Activated CD8-positive, alpha-beta memory T cell treated with anti-CD3 and anti-CD28 coated beads, Interleukin-2, amount 50 U/mL, for 1 hour (primary cell): ENCODE measurements around the gene MBNL1.
"Not testable (repeated sequence)": the region's sequence is repeated elsewhere in the genome, so short reads cannot be mapped to it uniquely, and the experiment has no call there.

Experiments used
- DNase-seq: peaks from one replicate; pipeline ENCODE4 v3.0.0-alpha.2; 2020; ENCODE audit errors: extremely low read depth

The MBNL1 gene

GRCh38 chr3:152319831-152320617 lies 51.3 kb downstream of the MBNL1 start:
- DNase-seq = no peak

- DNase-seq = no peak
These were observed 52.6 kb downstream of the MBNL1 start for GRCh38 chr3:152321200-152321954.

GRCh38 chr3:152321955-152322377 lies 53.2 kb downstream of the MBNL1 start:
- DNase-seq = no peak

GRCh38 chr3:152322756-152323155 lies 54.0 kb downstream of the MBNL1 start:
- DNase-seq = no peak

- no peak for DNase-seq
These were observed 55.1 kb downstream of the MBNL1 start for GRCh38 chr3:152323834-152324233.

- no peak for DNase-seq
These were observed 56.4 kb downstream of the MBNL1 start for GRCh38 chr3:152325136-152325535.

GRCh38 chr3:152327203-152327602 lies 58.5 kb downstream of the MBNL1 start:
- DNase-seq = no peak

GRCh38 chr3:152328841-152329240 lies 60.1 kb downstream of the MBNL1 start:
- DNase-seq = no peak

- no peak for DNase-seq
These were observed 61.8 kb downstream of the MBNL1 start for GRCh38 chr3:152330559-152330958.

- DNase-seq = no peak
These were observed 62.4 kb downstream of the MBNL1 start for GRCh38 chr3:152331018-152331541.

- no peak for DNase-seq
These were observed 63.3 kb downstream of the MBNL1 start for GRCh38 chr3:152331998-152332397.

- DNase-seq = no peak
These were observed 65.2 kb downstream of the MBNL1 start for GRCh38 chr3:152333928-152334327.

GRCh38 chr3:152334761-152335160 lies 66.0 kb downstream of the MBNL1 start:
- no peak for DNase-seq

GRCh38 chr3:152335273-152335672 lies 66.5 kb downstream of the MBNL1 start:
- DNase-seq = no peak

GRCh38 chr3:152337337-152337736 lies 68.6 kb downstream of the MBNL1 start:
- DNase-seq = not testable (repeated sequence)

- DNase-seq = no peak
These were observed 69.5 kb downstream of the MBNL1 start for GRCh38 chr3:152338159-152338720.

- no peak for DNase-seq
These were observed 71.3 kb downstream of the MBNL1 start for GRCh38 chr3:152339881-152340505.

GRCh38 chr3:152345233-152345632 lies 76.5 kb downstream of the MBNL1 start:
- DNase-seq = no peak

- no peak for DNase-seq
These were observed 77.3 kb downstream of the MBNL1 start for GRCh38 chr3:152346058-152346457.

GRCh38 chr3:152346740-152347139 lies 78.0 kb downstream of the MBNL1 start:
- DNase-seq = no peak

- no peak for DNase-seq
These were observed 79.9 kb downstream of the MBNL1 start for GRCh38 chr3:152348436-152349177.
